K562 (cell line): Measurements from ENCODE around the gene HNRNPD. TPM values are rescaled to one million over a fixed set of nuclear protein-coding genes. Genes with fewer than 3 reads are reported as not detected.

Experiments
- E2F6 ChIP-seq, 2 experiments: IDR thresholded peaks; 2 replicates each; pipeline ENCODE4 v1.6.1; 2011; ENCODE audit warnings: borderline replicate concordance in 1 of 2, control low read depth in 1 of 2, low read depth in 1 of 2, low read length in 1 of 2, mild to moderate bottlenecking in 1 of 2, mixed read lengths in 1 of 2, moderate library complexity in 1 of 2; ENCODE audit not compliant: insufficient read depth in 1 of 2, insufficient read length in 1 of 2, poor library complexity in 1 of 2, severe bottlenecking in 1 of 2; ENCODE audit errors: extremely low read depth in 1 of 2
- FOXM1 ChIP-seq, 2 experiments: fragments of 450-650 bp in 1 of 2; sonication (generic) in 1 of 2; formaldehyde crosslinking in 1 of 2; IDR thresholded peaks; 2 replicates each; pipeline versions ENCODE4 v1.6.1 to v1.9.0; 2017 to 2022; ENCODE audit warnings: low read depth in 2 of 2, mild to moderate bottlenecking in 2 of 2, missing genetic modification reagents in 1 of 2, moderate library complexity in 1 of 2
- GABPA ChIP-seq: fragments of 200-800 bp; sonication (Bioruptor generic); conservative IDR thresholded peaks from 2 replicates; pipeline ENCODE4 v1.6.1; 2016; ENCODE audit warnings: low read depth, missing genetic modification characterization, missing compliant biosample characterization
- HDAC1 ChIP-seq, 2 experiments: fragments of 450-650 bp; IDR thresholded peaks; 2 replicates each; pipeline ENCODE4 v1.6.1; 2016 to 2017; ENCODE audit warnings: inconsistent platforms in 1 of 2, mild to moderate bottlenecking in 1 of 2, moderate library complexity in 1 of 2
- MEF2A ChIP-seq: IDR thresholded peaks from 2 replicates; pipeline ENCODE4 v1.6.1; 2011; ENCODE audit warnings: low read depth, mild to moderate bottlenecking, low read length, moderate library complexity; ENCODE audit not compliant: control insufficient read depth
- PATZ1 ChIP-seq: fragments of 250-450 bp; sonication (Bioruptor Pico); IDR thresholded peaks from 2 replicates; pipeline ENCODE4 v1.5.0; 2020; ENCODE audit warnings: mild to moderate bottlenecking, borderline replicate concordance
- PRPF4 ChIP-seq: fragments of 200-400 bp; formaldehyde crosslinking; IDR thresholded peaks from one replicate; pipeline ENCODE4 v1.6.1; 2017; ENCODE audit warnings: low read length, low read depth, mild to moderate bottlenecking; ENCODE audit not compliant: insufficient read depth, poor library complexity, severe bottlenecking
- PTBP1 ChIP-seq: fragments of 200-400 bp; formaldehyde crosslinking; IDR thresholded peaks from 2 replicates; pipeline ENCODE4 v1.6.1; 2017; ENCODE audit warnings: low read depth, low read length
- SRSF9 ChIP-seq: fragments of 200-400 bp; formaldehyde crosslinking; IDR thresholded peaks from 2 replicates; pipeline ENCODE4 v1.6.1; 2017; ENCODE audit warnings: low read depth, low read length, borderline replicate concordance
- YY1 ChIP-seq, 3 experiments: IDR thresholded peaks; 2 replicates each; pipeline ENCODE4 v1.6.1; 2011; ENCODE audit warnings: low read length in 2 of 3, mild to moderate bottlenecking in 2 of 3, moderate library complexity in 2 of 3, borderline replicate concordance in 1 of 3, control low read depth in 1 of 3, low read depth in 1 of 3; ENCODE audit not compliant: insufficient read depth in 3 of 3, insufficient replicate concordance in 2 of 3, control insufficient read depth in 1 of 3, insufficient read length in 1 of 3; ENCODE audit errors: extremely low read depth in 1 of 3
- ZFX ChIP-seq: sonication (generic); formaldehyde crosslinking; IDR thresholded peaks from 2 replicates; pipeline ENCODE4 v1.8.0; 2022; ENCODE audit warnings: mild to moderate bottlenecking, missing genetic modification reagents, moderate library complexity
- ZNF124 ChIP-seq: sonication (generic); formaldehyde crosslinking; IDR thresholded peaks from 2 replicates; pipeline ENCODE4 v1.8.1; 2022; ENCODE audit warnings: missing genetic modification reagents
- ZNF263 ChIP-seq: sonication (generic); formaldehyde crosslinking; IDR thresholded peaks from 2 replicates; pipeline ENCODE4 v1.8.0; 2022; ENCODE audit warnings: mild to moderate bottlenecking, missing genetic modification reagents, borderline replicate concordance
- ZNF41 ChIP-seq: fragments of 250-450 bp; sonication (Bioruptor Pico); conservative IDR thresholded peaks from 2 replicates; pipeline ENCODE4 v1.4.0; 2020; ENCODE audit warnings: mild to moderate bottlenecking
- ZNF57 ChIP-seq: fragments of 450-650 bp; formaldehyde crosslinking; IDR thresholded peaks from 2 replicates; pipeline ENCODE4 v1.4.0; 2020; ENCODE audit warnings: mild to moderate bottlenecking, moderate library complexity
- polyA plus RNA-seq, 8 experiments: library from polyadenylated mRNA; depleted of rRNA in 4 of 8; stranded (reverse) in 5 of 8; unstranded in 3 of 8; fragments of >200 nt; fragmentation: Nextera tagmentation in 2 of 8; fragmentation: Illumina TruSeq in 1 of 8; extraction: Ambion mirVana in 2 of 8; extraction: Trizol in 1 of 8; gene quantifications; 2 replicates each; pipeline versions ENCODE4 v1.2.1 to v1.2.3, GENCODE V29; 2011 to 2014; ENCODE audit warnings: inconsistent platforms in 1 of 8, missing spikeins in 1 of 8
- total RNA-seq, 7 experiments: library from RNA; depleted of rRNA in 6 of 7; stranded (reverse); fragments of >200 nt in 6 of 7; fragmentation: Illumina TruSeq in 2 of 7; extraction: Trizol in 2 of 7; gene quantifications; 2 replicates each; pipeline versions ENCODE4 v1.2.1 to v1.2.3, GENCODE V29; 2011 to 2021; ENCODE audit warnings: low replicate concordance in 1 of 7
- TF ChIP-seq, protein P1 (sequence below): fragments of 250-450 bp; sonication (Bioruptor Pico); IDR thresholded peaks from 2 replicates; pipeline ENCODE4 v1.6.1; 2021; ENCODE audit warnings: mild to moderate bottlenecking
- TF ChIP-seq, protein P2 (sequence below): fragments of 250-450 bp; sonication (Bioruptor Pico); IDR thresholded peaks from 2 replicates; pipeline ENCODE4 v1.5.0; 2022; ENCODE audit warnings: mild to moderate bottlenecking

HNRNPD gene
- total and polyA plus RNA-seq, 9 of the 15 experiments (the other 6 are each of a cell fraction or from before 2014, with no cell fraction given) = 92.4 to 955 (median 160) TPM

DNA sequence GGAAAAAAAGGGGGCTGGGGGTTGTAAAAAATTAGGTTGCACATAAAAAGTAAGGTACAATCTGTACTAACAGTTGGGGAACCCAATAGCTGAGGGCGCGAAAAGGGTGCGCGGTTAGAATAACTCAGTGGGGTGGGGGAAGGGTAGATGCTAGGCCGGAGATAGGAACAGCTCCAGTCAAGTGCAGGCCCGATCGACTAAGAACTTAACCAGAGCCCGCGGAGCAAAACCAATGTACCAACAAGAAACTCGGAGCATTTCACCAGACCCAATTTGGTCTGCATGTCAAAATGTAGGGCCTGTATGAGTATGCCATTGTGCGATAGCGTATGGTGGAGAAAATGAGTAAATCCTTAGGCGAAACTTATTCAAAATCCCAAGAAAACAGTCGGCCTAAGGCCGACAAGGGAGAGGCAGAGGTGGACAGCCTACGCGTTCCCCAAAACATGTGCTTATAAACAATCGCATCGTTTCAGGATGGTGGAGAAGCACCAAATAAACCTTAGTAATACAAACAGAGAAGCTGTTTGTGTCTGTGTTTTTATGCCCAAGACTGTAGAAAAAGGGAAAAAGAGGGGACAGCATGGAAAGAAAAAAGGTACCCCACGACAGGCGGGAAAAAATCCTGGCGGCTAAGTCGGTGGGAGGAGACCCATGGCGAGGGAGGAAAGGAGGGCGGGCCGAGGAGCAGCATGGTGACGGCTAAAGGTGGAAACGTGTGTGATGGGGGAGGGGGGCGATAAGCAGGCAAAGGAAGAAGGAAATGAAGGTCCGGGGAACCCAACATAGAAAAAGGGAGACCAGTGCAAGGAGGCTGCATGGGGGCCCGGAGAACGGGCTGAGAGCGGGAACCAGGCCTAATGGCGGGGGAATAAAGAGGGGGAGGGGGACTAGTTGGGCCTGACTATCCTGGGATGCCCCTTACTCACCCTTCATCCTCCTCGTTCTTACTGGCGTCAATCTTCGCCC, 990 bp downstream of the HNRNPD start (continued):
- peak; percentile 48 for TF ChIP-seq ZFX (CRISPR knock-in tag)
- peak; percentile 70 to 74 for TF ChIP-seq E2F6 (IDR thresholded peaks at IDR 0.05; ENCODE audit: borderline replicate concordance in 1 of 2, extremely low read depth in 1 of 2, insufficient read depth in 1 of 2, insufficient read length in 1 of 2, low read depth in 1 of 2, low read length in 1 of 2, poor library complexity in 1 of 2, severe bottlenecking in 1 of 2)
- no peak for TF ChIP-seq PRPF4
- peak; percentile 18; the same call in 1 of the 2 replicates for TF ChIP-seq FOXM1 (IDR thresholded peaks at IDR 0.05; ENCODE audit: low read depth)
- no peak for TF ChIP-seq FOXM1 (CRISPR knock-in tag; IDR thresholded peaks at IDR 0.05; ENCODE audit: low read depth)
- peak; percentile 10 to 94; a peak in 2 of 4 replicates for TF ChIP-seq HDAC1 (IDR thresholded peaks at IDR 0.05)
- no peak for TF ChIP-seq PTBP1
- TF ChIP-seq SRSF9 = no peak
- TF ChIP-seq ZNF124 = no peak
- 0 out of 2 replicates have a peak, but pooled peaks have one; percentile 26 for TF ChIP-seq ZNF263 (CRISPR knock-in tag)
- no peak for TF ChIP-seq GABPA (tag)
- no peak for TF ChIP-seq MEF2A
- TF ChIP-seq, protein P1, sequence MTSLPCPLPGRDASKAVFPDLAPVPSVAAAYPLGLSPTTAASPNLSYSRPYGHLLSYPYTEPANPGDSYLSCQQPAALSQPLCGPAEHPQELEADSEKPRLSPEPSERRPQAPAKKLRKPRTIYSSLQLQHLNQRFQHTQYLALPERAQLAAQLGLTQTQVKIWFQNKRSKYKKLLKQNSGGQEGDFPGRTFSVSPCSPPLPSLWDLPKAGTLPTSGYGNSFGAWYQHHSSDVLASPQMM = no peak
- no peak for TF ChIP-seq ZNF41 (CRISPR knock-in tag)
- TF ChIP-seq PATZ1 (CRISPR knock-in tag) = no peak
- no peak for TF ChIP-seq ZNF57
- TF ChIP-seq YY1 (IDR thresholded peaks at IDR 0.05; ENCODE audit: borderline replicate concordance in 1 of 3, control insufficient read depth in 1 of 3, extremely low read depth in 1 of 3, insufficient read depth in 3 of 3, insufficient read length in 1 of 3, insufficient replicate concordance in 2 of 3, low read depth in 1 of 3, low read length in 2 of 3) = peak; percentile 29 to 88 (median 71)
- TF ChIP-seq, protein P2, sequence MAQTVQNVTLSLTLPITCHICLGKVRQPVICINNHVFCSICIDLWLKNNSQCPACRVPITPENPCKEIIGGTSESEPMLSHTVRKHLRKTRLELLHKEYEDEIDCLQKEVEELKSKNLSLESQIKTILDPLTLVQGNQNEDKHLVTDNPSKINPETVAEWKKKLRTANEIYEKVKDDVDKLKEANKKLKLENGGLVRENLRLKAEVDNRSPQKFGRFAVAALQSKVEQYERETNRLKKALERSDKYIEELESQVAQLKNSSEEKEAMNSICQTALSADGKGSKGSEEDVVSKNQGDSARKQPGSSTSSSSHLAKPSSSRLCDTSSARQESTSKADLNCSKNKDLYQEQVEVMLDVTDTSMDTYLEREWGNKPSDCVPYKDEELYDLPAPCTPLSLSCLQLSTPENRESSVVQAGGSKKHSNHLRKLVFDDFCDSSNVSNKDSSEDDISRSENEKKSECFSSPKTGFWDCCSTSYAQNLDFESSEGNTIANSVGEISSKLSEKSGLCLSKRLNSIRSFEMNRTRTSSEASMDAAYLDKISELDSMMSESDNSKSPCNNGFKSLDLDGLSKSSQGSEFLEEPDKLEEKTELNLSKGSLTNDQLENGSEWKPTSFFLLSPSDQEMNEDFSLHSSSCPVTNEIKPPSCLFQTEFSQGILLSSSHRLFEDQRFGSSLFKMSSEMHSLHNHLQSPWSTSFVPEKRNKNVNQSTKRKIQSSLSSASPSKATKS = no peak
